ENCODE measurements around the gene MPV17L2.
"Not testable (repeated sequence)": the region's sequence is repeated elsewhere in the genome, so short reads cannot be mapped to it uniquely, and the experiment has no call there.

The MPV17L2 gene

DNA sequence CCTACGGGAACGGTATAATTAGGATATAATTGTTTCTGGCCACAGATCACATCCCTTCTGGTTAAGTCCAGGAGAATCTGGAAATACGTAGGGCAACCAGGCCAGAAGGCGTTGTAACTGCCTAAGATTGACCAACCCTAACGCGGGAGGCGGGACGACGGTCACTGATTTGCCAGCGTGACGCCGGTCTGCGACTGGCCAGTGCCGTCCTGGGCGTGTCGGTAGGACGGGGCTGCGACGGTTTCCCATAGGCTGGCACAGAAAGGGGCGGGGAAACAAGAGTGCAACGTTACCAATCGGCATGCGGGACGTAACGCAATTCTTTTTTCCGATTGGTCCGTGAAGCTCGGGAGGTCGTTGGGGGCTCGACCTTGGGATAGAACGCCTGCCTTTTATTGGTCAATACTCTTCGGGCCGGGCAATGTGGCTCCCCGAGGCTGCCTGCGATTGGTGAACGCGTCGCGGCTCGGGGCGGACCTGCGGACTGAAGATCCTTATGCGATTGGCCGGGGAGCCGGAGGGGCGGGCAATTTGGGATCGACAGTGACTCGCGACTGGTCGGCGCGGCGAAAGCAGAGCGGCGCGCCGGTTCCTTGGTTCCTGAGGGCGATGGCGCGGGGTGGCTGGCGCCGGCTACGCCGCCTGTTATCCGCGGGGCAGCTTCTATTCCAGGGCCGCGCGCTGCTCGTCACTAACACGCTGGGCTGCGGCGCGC lies at the start of gene MPV17L2:
TSS of gene MPV17L2 (plus strand) at position 546 of the 715 bp plus-strand sequence. CDS start at position 610, 64 bp downstream.
- DNase-seq = peak; percentile 100

GRCh38 chr19:18143902-18144301 lies 49.1 kb upstream of the MPV17L2 start:
- no peak for DNase-seq

GRCh38 chr19:18144361-18144760 lies 48.7 kb upstream of the MPV17L2 start:
- DNase-seq = no peak

- no peak for DNase-seq
Observed at GRCh38 chr19:18144906-18145305, 48.1 kb upstream of the MPV17L2 start.

DNA sequence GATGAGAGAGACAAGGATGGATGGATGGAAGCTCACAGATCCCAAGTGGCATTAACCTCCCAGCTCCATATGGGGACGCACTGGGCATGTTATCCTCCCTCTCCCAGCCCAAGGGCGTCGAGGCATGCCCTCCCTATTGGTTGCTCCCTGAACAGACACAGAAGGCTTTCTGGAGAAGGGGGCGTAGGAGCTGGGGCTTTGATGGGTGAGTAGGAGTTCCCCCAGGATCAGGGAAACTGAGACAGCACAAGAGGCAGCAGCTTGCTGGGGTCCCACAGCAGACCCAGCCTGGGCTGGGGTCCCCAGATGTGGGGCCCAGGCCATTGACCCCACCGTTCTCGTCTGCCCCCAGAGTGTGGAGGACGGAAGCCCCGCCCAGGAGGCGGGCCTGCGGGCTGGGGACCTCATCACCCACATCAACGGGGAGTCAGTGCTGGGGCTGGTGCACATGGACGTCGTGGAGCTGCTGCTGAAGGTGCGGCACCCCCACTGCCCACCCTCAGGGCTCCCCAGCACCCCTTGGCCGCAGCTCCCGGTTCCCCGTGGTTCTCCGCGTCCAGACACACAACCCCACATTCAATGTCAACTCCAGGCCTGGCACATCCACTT lies 47.5 kb upstream of the MPV17L2 start:
- no peak for DNase-seq

GRCh38 chr19:18147396-18147795 lies 45.6 kb upstream of the MPV17L2 start:
- DNase-seq = no peak

GRCh38 chr19:18149596-18149975 lies 43.4 kb upstream of the MPV17L2 start:
- no peak for DNase-seq

DNA sequence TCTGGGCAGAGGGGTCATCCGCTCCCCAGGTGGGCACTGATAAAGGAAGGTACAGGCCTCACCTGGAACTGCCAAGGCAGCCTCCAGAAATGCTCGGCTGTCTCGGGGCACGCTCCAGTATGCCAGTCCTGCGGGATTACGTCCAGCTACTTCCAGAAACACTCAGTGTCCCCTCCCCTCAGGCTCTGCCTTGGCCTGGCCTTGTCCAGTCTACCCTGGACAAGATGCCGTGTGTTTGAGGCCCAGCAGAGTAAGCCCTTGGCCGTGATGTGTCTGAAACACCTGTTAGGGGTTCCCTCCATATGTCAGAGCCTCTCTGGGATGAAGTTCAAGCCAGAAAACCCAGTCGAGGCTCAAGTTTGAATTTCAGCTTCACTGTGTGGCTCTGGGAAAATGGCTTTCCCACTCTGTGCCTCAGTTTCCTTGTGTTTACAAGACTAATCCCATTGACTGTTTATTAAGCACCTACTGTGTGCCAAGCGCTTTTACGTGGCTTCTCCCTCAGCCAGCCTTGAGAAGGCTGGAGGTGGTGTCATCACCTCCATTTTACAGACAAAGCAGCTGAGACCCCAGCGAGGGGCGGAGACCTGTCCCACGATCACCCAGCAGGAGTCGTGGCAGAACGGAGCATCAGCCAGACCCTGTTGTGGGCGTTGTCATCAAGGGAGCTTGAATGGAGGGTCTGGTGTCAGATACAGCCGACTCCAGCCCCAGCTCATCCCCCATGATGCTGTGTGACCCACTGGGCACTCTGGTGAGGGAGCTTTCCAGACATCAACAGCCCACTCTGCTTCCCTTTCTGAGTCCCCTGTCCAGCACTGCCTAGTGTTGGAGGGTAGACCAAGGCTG lies 42.0 kb upstream of the MPV17L2 start:
- DNase-seq = no peak

GRCh38 chr19:18152442-18152816 lies 40.6 kb upstream of the MPV17L2 start:
- peak; percentile 98 for DNase-seq

DNA sequence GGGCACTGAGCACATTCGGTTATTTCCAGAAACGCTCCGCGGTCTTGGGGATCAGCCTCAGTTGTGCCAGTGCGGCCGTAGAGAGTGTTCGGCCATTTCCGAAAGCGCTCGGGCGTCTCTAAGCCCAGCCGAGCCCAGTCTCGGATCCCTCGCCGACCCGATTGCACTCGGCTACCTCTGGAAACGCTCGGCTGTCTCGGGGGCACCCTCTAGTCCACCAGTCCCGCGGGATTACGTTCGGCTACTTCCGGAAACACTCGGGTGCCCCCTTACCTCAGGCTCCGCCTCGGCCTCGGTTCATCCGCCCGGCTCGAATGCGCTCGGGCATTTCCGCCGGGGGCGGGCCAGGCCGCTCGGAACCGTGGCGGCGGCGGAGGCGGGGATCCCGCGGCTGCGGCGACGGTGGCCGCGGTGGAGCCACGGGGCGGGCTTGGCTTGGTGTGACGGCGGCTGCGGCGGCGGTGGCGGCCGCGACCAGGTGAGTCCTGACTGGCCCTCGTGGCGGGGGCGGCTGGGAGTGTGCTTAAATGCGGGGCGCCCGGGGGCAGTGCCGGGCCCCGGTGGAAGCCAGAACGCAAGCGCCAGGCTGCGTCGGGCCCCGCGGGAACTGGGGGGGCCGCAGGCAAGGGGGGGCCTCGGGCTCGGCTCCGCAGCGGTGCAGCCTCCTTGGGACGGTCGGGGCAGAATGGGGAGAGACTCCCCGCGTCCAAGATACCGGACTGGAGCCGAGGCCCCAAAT lies 40.0 kb upstream of the MPV17L2 start, which contains the start of gene PIK3R2:
TSS of gene PIK3R2 (plus strand) at position 347 of the 739 bp plus-strand sequence. CDS start 2,717 bp downstream, outside the sequence.
- peak; percentile 99 for DNase-seq

GRCh38 chr19:18153556-18154134 lies 39.4 kb upstream of the MPV17L2 start:
- no peak for DNase-seq

- DNase-seq = no peak
Observed at GRCh38 chr19:18155095-18156087, 37.6 kb upstream of the MPV17L2 start.

GRCh38 chr19:18156268-18156667 lies 36.8 kb upstream of the MPV17L2 start:
- no peak for DNase-seq

- no peak for DNase-seq
Observed at GRCh38 chr19:18156841-18157464, 36.1 kb upstream of the MPV17L2 start.

DNA sequence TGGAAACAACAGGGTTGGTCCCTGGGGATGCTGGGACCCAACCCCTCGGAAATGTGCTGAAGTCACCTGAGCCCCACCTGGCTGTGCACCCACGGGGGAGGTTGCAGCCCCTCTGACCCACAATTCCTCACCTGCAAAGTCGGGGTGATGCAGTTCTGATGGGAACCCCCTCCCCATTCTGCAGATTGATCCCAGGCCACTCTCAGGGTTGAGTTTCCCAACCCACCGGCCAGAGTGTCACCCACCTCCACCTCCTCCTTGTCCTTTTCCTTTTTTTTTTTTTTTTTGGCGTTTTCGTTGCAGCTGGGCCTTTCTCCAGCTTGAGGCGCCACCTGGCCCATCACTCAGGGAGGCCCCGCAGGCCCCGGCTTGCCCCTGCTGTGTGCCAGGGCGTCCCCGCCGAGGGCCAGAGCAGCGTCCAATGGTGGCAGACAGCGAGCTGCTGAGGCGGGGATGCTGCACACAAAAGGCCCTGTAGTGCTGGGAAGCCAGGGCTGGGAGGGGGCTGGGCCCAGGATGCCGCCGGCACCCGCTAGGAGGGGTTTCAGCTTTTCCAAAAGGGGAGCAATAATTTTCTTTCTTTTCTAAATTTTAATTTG lies 35.5 kb upstream of the MPV17L2 start:
- DNase-seq = no peak

DNA sequence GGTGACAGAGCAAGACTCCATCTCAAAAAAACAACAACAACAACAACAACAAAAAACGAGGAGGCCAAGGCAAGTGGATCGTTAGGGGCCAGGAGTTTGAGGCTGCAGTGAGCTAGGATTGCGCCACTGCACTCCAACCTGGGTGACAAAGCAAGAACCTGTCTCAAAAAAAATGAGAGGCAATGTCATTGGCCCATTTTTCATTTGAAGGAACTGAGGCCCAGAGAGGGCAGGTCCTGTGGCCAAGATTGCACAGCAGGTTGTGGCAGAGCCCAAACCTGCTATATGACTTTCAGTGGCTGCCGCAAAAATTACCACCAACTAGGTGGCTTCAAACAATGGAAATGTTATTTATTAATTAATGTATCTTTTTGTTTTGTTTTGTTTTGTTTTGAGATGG lies 34.6 kb upstream of the MPV17L2 start:
- no peak for DNase-seq

- DNase-seq = not testable (repeated sequence)
Observed at GRCh38 chr19:18159059-18159616, 33.9 kb upstream of the MPV17L2 start.

- no peak for DNase-seq
Observed at GRCh38 chr19:18159810-18160209, 33.2 kb upstream of the MPV17L2 start.

- no peak for DNase-seq
Observed at GRCh38 chr19:18160493-18160970, 32.5 kb upstream of the MPV17L2 start.
